SU-DHL-6 (cell line): ENCODE data around the gene RAB4B.

Experiments used
- CTCF ChIP-seq: fragments of 200-600 bp; sonication (generic); IDR thresholded peaks from one replicate; pipeline ENCODE4 v1.5.1; 2017; ENCODE audit warnings: antibody characterized with exemption, mild to moderate bottlenecking, low read length, moderate library complexity; ENCODE audit not compliant: insufficient read depth, poor library complexity, severe bottlenecking
- EZH2phosphoT487 ChIP-seq: fragments of 200-600 bp; sonication (generic), shearing (Covaris generic); conservative IDR thresholded peaks from 2 replicates; pipeline ENCODE4 v1.6.1; 2018; ENCODE audit warnings: mild to moderate bottlenecking, antibody characterized with exemption, low read length, moderate library complexity, mixed read lengths

GRCh38 chr19:40780582-40780981 lies 2.5 kb downstream of the RAB4B start:
- TF ChIP-seq CTCF = no peak
- TF ChIP-seq EZH2phosphoT487 = no peak
